ENCODE data around the gene SSTR1.

- TF ChIP-seq CTCF (conservative IDR thresholded peaks at IDR 0.05; ENCODE audit: low read length) (peak; percentile 63), EZH2phosphoT487 (IDR thresholded peaks at IDR 0.05; ENCODE audit: borderline replicate concordance, low read depth, low read length) (no peak)
These were observed 40.8 kb downstream of the SSTR1 start for GRCh38 chr14:38248321-38249028.

All from OCI-LY7 (cell line).